Femur (tissue), 1 donor: Measurements from ENCODE around the gene ZBTB8OS.
"Not testable (repeated sequence)": the region's sequence is repeated elsewhere in the genome, so short reads cannot be mapped to it uniquely, and the experiment has no call there.

Experiments
- DNase-seq: peaks from one replicate; pipeline ENCODE4 v3.0.0-alpha.2; 2017

Gene ZBTB8OS

DNA sequence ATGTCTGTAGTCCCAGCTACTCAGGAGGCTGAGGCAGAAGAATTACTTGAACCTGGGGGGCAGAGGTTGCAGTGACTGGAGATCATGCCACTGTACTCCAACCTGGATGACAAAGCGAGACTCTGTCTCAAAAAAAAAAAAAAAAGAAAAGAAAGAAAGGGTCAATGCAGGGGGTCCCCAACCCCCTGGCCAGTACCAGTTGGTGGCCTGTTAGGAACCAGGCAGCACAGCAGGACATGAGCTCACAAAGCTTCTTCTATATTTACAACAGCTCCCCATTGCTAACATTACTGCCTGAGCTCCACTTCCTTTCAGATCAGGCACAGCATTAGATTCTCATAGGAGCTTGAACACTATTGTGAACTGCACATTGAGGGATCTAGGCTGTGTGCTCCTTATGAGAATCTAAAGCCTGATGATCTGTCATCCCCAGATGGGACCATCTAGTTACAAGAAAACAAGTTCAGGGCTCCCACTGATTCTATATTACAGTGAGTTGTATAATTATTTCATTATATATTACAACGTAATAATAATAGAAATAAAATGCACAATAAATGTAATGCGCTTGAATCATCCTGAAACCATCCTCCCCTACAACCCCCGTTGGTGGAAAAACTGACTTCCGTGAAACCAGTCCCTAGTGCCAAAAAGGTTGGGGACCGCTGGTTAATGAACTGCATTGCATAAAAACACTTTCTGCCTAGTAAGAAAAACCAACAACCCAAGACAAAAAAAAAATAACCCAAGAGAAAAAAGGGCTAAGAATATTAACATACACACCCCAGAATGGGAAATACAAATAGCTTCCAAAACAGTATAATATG lies 2.8 kb downstream of the ZBTB8OS start:
- no peak for DNase-seq

DNA sequence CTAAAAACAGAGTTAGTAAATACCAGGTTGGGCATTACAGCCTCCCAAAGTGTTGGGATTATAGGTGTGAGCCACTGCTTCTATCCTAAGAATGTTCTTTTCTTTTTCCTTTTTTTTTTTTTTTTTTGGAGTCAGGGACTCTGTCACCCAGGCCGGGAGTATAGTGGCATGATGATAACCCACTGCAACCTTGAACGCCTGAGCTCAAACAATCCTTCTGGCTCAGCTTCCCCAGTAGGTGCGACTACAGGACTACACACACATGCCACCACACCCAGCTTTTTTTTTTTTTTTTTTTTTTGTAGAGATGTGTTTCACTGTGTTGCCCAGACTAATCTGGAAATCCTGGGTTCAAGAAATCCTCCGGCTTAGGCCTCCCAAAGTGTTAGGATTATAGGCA lies 5.9 kb downstream of the ZBTB8OS start:
- DNase-seq: no peak

DNA sequence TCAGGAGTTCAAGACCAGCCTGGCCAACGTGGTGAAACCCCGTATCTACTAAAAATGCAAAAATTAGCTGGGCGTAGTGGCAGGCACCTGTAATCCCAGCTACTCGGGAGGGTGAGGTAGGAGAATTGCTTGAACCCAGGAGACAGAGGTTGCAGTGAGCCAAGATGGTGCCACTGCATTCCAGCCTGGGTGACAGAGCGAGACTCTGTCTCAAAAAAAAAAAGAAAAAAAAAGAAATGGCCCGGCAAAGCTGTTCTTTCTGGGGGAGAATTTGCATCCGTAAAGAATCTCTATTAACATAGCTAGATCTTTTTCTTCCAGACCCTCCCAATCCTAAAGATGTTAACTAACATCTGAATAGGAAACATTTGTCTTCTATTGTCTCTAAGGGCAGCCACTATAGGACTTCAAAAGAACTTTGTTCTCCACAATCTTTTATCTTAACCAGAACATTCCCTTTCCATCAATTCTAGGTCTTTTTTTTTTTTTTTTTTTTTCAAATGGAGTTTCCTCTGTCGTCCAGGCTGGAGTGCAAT lies 8.0 kb downstream of the ZBTB8OS start:
- DNase-seq: not testable (repeated sequence)

DNA sequence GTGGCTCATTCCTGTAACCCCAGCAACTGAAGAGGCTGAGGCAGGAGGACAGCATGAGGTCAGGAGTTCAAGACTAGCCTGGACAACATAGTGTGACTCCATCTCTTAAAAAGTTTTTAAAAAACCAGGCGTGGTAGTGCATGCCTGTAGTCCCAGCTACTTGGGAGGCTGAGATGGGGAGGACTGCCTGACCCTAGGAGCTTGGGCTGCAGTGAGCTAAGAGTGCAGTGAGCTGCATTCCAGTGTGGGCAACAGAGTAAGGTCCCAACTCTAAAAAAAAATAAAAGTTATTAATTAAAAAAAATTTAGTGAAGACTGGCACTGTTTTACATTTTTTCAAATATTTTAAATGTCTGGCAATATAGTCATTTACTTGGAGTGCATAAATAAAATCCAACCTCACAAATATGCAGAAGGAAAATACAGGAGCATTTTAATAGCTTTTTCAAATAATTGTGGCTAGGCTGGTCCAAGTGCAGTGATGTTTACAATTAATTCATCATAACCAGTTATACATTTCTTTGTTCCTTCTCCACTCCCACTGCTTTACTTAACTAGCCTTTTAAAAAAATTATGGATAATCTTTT lies 10.8 kb downstream of the ZBTB8OS start:
- DNase-seq: no peak

DNA sequence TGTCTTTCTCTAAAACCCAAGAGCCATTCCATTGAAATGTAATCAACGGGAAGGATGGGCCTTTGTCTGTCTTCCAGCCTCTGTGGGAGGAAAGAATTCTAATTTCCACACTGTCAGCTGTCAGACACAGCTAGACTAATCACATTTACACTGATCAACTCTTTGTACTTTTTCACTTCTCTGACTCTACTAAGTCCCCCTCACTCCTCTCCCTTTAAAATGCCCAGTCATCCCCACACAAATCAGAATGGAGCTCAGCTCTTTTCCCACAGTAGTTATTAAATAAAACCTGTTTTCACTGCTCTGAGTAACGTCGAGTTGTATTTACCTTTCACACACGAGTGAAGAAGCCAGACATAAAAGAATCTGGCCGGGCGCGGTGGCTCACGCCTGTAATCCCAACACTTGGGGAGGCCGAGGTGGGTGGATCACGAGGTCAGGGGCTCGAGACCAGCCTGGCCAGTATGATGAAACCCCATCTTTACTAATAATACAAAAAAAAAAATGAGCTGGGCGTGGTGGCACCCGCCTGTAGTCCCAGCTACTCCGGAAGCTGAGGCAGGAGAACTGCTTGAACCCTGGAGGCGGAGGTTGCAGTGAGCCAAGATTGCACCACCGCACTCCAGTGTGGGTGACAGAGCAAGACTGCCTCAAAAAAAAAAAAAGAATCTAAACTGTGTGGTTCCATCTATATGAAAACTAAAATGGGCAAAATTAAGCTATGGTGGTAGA lies 13.3 kb downstream of the ZBTB8OS start:
- no peak for DNase-seq

DNA sequence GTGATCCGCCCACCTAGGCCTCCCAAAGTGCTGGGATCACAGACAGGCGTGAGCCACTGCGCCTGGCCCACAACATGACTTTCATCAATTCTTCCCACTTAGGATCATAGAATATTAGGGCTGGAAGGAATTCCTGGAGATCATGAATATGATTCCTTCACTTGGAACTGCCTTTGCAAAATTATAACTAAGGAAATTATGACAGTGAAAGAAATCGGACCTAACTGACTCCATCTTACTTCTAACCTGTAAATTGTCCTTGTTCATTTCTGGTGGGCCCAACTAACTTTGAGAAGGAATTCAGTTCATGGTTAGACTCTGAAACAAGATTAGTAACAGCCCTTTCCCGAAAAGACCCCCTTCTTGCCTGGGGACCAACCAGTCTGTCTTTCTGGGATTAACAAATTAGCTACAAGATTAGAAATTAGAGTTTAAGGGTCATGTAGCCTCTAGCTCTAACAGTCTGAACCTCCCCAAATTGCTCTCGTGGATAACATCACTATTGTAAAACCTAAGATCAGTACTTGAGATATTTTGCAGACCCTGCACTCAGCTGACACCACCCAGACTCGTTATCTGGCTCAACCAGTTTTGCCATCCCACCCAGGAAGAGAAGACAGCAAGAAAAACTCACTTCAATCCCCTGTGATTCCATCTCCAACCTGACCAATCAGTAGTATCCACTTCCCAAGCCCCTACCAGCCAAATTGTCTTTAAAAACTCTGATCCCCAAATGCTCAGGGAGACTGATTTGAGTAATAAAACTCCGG lies 14.7 kb downstream of the ZBTB8OS start:
- DNase-seq: no peak

DNA sequence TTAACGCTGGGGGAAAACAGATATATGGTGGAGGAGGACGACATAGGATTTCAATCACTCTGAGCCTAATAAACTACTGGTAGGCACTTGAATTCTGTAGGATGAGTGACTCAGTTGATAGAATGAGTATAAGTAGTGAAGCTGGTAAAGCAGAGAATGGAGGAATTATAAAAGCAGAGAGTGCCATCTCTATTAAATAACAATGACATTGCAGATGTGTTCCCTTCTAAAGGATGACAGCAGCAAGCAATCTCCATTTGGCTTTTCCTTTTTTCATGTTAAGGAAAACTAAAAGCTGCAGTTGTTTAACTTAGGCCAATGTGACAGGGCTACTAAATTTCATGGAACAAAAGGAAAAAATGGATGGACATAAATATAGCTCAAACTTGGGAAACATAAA lies 17.5 kb downstream of the ZBTB8OS start:
- no peak for DNase-seq

DNA sequence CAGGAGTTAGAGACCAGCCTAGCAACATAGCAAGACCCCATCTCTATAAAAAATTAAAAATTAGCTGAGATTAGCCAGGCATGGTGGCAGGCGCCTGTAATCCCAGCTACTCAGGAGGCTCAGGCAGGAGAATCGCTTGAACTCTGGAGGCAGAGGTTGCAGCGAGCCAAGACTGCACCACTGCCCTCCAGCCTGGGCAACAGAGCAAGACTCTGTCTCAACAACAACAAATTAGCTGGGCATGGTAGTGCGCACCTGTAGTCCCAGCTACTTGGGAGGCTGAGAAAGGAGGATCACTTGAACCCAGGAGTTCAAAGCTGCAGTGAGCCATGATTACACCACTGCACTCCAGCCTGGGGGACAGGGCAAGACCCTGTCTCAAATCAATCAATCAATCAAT lies 20.2 kb downstream of the ZBTB8OS start:
- not testable (repeated sequence) for DNase-seq

DNA sequence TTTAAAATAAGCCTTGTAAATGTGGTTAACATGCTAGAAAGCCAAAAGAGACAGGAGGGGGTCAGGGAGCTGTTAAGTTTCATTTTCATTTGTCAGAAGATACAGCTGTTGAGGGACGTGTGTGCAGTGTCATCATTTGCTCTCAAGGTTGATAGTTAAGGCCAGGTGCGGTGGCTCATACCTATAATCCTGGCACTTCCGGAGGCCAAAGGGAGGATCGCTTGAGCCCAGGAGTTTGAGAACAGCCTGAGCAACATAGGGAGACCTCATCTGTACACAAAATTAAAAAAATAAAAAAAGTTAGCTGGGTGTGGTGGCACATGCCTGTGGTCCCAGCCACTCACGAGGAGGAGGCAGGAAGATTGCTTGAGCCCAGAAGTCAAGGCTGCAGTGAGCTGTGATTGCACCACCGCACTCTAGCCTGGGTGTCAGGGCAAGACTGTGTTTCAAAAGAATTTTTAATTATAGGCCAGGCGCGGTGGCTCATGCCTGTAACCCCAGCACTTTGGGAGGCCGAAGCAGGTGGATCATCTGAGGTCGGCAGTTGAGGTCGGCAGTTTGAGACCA lies 22.7 kb downstream of the ZBTB8OS start:
- DNase-seq: no peak

DNA sequence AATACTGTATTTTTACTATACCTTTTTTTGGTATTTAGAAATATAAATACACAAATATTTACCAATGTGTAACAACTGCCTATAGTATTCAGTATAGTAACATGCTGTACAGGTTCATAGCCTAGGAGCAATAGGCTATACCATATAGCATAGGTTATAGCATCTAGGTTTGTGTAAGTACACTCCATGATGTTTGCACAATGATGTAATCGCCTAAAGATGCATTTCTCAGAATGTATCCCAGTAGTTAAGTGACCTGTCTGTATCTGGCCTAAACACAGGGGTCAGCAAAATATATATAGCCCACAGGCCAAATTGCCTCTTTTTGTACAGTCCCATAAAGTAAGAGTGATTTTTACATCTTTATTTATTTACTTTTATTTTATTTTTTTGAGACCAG lies 24.2 kb downstream of the ZBTB8OS start:
- no peak for DNase-seq

DNA sequence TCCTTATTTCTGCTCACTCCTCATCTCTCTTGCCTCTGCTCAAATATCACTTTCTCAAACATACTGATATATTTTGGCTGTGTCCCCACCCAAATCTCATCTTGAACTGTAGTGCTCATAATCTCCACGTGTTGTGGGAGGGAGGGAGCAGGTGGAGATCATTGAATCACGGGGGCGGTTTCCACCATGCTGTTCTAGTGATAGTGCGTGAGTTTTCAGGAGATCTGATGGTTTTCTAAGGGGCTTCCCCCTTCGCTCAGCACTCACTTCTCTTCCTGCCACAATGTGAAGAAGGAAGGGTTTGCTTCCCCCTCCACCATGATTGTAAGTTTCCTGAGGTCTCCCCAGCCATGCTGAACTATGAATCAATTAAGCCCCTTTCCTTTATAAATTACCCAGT lies 26.6 kb downstream of the ZBTB8OS start:
- DNase-seq: no peak

DNA sequence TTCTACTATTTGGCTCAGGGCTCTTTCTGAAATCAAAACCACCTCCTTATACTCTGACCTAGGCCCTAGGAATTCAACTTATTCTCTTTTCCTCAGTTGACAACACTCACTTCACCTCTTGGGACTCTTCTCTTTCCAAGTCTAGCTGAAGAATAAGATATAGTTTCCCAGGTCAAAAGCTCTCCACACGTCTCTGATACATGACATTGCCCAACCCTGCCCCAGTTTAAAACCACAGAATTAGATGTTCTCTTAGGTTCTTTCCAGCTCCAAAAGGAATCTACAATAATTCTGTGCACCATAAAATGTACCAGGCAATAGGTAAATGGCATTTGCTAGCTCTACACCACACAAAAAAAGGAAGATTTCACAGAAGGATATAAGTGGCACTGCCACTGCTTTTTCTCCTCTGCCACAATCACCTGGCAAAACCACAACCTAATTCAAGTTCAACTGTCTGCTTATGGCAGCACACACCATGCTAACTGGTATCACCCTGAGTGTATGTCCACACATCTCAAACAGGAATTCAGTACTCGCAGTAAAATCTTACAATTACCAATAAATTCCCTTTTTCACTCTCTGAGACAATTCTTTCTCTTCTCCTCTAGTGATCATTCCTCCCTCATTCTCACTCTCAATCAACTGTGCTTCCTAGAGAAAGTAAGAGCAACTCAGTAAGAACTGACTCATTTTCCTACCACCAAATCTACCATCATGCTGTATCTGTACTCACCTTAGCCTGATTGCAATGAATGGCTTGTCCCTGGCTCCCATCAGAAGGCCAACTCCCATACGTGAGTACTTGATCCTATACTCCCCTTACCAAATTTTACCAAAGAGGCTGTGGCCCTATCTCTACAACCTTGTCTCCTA lies 27.3 kb downstream of the ZBTB8OS start:
- no peak for DNase-seq

DNA sequence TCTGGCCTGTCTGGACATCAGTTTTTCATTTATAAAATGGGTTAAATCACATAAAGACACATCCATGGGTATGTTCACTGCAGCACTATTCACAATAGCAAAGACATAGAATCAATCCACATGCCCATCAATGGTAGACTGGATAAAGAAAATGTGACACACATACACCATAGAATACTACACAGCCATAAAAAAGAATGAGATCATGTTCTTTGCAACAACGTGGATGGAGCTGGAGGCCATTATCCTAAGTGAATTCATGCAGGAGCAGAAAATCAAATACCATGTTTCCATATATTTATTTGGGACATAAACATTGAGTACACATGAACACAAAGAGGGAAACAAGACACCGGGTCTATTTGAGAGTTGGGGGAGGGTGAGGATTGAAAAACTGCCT lies 28.1 kb downstream of the ZBTB8OS start:
- DNase-seq: no peak

DNA sequence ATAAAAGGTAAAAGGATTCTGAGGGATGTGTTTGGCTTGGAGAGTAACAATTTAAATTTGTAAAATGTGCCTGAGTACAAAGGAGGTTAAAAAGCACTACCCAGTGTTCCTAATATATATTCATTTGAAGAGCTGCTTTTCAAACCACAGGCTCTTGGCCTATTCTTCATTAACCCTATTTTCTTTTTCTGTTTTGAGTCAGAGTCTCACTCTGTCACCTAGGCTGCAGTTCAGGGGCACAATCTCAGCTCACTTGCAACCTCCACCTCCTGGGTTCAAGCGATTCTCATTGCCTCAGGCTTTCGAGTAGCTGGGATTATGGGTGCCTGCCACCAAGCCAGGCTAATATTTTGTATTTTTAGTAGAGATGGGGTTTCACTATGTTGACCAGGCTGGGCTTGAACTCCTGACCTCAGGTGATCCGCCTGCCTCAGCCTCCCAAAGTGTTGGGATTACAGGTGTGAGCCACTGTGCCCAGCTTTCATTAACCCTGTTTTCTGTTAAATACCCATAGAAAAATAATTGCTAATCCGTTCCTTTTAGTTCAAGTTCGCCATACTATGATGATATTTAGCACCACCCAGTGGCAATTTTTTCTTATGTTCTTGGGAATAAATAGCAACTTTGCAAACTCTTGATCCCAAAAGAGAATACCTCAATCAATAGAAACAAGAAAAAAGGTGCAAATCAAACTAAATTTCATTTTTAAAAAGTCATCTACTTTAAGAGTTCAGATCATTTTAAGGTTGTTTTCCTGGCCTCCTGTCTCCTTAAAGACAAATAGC lies 30.5 kb downstream of the ZBTB8OS start:
- no peak for DNase-seq

DNA sequence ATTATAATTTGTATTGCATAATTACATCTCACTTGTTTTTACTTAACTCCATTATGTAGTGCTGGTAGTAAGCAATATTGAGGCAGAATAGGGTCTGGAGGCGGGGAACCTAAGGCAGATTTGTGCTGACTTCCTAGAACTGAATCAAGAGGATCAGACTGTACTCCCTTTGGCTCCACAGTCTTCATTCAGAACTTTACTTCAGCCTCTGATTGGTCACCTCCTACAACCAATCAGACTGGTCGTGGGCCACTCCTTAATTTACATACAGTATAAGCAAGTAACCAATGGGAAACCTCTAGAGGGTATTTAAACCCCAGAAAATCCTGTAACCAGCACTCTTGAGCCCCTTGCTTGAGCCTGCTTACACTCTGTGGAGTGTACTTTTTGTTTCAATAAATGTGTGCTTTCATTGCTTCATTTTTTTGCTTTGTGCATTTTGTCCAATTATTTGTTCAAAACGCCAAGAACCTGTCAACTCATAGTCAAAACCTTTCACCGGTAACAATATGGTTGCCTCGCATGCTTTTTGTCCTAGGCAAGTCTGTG lies 31.6 kb downstream of the ZBTB8OS start:
- no peak for DNase-seq

DNA sequence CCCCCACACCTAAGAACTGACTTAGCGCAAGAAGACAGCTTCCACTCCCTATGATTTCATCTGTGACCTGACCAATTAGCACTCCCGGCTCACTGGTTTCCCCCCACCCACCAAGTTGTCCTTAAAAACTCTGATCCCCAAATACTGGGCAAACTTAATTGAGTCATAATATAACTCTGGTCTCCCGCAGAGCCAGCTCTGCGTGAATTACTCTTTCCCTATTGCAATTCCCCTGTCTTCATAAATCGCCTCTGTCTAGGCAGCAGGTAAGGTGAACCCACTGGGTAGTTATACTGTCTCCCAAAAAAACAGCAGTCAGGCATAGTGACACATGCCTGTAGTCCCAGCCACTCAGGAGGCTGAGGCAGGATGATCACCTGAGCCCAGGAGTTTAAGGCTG lies 36.9 kb downstream of the ZBTB8OS start:
- DNase-seq: no peak

DNA sequence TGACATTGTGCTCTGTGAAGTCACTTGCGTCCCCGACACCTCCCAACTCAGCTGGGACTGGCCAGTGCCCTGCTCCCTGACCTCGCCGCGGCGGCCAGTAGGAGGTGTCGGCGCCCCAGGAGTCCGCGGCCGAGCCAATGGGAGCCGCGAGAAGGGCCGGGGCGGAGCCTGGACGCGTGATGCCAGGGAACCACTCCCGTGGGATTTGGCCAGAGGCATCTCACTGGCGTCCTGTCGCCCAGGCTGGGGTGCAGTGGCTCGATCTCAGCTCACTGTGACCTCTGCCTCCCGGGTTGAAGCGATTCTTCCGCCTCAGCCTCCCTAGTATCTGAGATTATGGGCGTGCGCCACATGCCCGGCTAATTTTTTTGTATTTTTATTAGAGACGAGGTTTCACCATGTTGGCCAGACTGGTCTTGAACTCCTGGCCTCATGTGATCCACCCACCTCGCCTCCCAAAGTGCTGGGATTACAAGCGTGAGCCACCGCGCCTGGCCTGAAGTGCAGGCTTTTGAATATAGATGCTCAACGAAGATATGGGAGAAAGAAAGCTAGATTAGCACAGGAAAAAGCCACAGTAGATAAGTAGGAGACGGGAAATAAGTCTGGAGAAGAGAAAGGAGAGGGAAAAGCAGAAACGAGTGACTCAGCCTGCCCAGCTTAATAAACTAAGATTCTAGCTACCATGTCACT lies 38.0 kb downstream of the ZBTB8OS start:
- peak; percentile 73 for DNase-seq

DNA sequence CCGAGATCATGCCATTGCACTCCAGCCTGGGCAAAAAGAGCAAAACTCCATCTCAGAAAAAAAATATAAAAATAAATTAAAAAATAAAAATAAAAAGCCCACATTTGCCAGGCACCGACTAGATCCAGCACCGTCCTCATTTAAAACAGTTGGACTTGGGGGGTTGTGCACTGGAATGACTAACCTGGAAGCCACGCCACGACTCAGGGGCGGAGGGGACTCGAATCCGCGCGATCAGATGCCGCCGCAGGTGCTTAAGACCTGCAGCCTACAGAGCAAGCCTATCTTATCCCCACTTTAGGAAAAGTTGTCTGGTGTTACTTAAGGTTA lies 38.5 kb downstream of the ZBTB8OS start:
- no peak for DNase-seq

DNA sequence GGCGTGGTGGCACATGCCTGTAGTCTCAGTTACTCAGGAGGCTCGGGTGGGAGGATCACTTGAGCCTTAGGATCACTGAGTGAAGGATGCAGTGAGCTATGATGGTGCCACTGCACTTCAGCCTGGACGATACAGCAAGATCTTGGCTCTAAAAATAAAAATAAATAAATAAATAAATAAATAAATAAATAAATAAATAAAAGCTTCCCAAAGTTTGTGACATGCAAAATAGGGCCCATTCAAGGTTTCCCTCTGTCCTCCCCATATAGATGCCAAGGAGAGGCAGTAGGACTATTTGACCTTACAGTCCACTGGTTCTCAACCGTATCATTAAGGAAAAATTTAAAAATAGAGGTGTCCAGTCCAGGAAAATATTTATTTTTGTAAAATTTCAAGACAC lies 41.2 kb downstream of the ZBTB8OS start:
- DNase-seq: no peak
